ENCODE measurements around the gene C19orf73. TPM values are rescaled to one million over a fixed set of nuclear protein-coding genes. Genes with fewer than 3 reads are reported as not detected.

The C19orf73 gene
- total and polyA plus RNA-seq, 9 of the 15 experiments (the other 6 are each of a cell fraction or from before 2014, with no cell fraction given): 0.08 to 7.4 (median 1.4) TPM

- TF ChIP-seq ZNF398 (CRISPR knock-in tag; IDR thresholded peaks at IDR 0.05) (no peak), PRDM10 (IDR thresholded peaks at IDR 0.05; ENCODE audit: partially characterized antibody) (peak; percentile 29), NFRKB (IDR thresholded peaks at IDR 0.05; ENCODE audit: low read depth) (no peak), ID3 (CRISPR knock-in tag; IDR thresholded peaks at IDR 0.05) (no peak), ID3 (tag; IDR thresholded peaks at IDR 0.05) (peak; percentile 78; the same call in 1 of the 2 replicates), NONO (IDR thresholded peaks at IDR 0.05; ENCODE audit: low read depth in 2 of 2, low read length in 1 of 2) (peak in 1 of 2 experiments; percentile 84; a peak in 2 of 4 replicates), RAD21 (CRISPR knock-in tag; conservative IDR thresholded peaks at IDR 0.05 in 1 of 2, IDR thresholded peaks at IDR 0.05 in 1 of 2) (no peak), ZZZ3 (IDR thresholded peaks at IDR 0.05) (no peak), KDM5B (IDR thresholded peaks at IDR 0.05; ENCODE audit: insufficient replicate concordance, low read depth, low read length) (no peak), BCLAF1 (IDR thresholded peaks at IDR 0.05; ENCODE audit: borderline replicate concordance in 1 of 2, control insufficient read depth in 1 of 2, low read depth in 2 of 2, low read length in 1 of 2) (no peak), KAT8 (IDR thresholded peaks at IDR 0.05; ENCODE audit: low read depth) (no peak), PREB (CRISPR knock-in tag; IDR thresholded peaks at IDR 0.05) (no peak), ERF (CRISPR knock-in tag; IDR thresholded peaks at IDR 0.05) (0 out of 2 replicates have a peak, but pooled peaks have one; percentile 33), POLR2AphosphoS2 (IDR thresholded peaks at IDR 0.05; ENCODE audit: low read length) (no peak), RBM34 (IDR thresholded peaks at IDR 0.05; ENCODE audit: borderline replicate concordance, insufficient read depth, low read length) (no peak)
These were observed 4.9 kb downstream of the C19orf73 start, which contains the start of gene LIN7B (continued) for GRCh38 chr19:49113762-49114629.

All from K562 (cell line).